Esophagus muscularis mucosa (tissue), 4 donors: Measurements from ENCODE around the gene KDSR. TPM values are rescaled to one million over a fixed set of nuclear protein-coding genes. Genes with fewer than 3 reads are reported as not detected.
A peak's percentile ranks its signal among the peaks of the same experiment; 100 is the strongest.

ENCODE experiments used
- DNase-seq: peaks from one replicate; pipeline ENCODE4 v3.0.0-alpha.2; 2017; ENCODE audit errors: extremely low spot score
- H3K27ac ChIP-seq, 4 donors: fragments of 200-600 bp; sonication (generic); replicated peaks in 1 of 4; 1 replicate in 3 of 4; 2 replicates in 1 of 4; pipeline ENCODE4 v1.5.1; 2016 to 2019; ENCODE audit warnings: mild to moderate bottlenecking in 1 of 4
- H3K27me3 ChIP-seq, 4 donors: fragments of 200-600 bp; sonication (generic); one replicate each; pipeline versions ENCODE4 v1.5.1 to v1.6.0; 2016 to 2019
- H3K36me3 ChIP-seq, 4 donors: fragments of 200-600 bp; sonication (generic); one replicate each; pipeline ENCODE4 v1.5.1; 2016 to 2019
- H3K4me1 ChIP-seq, 4 donors: fragments of 200-600 bp; sonication (generic); one replicate each; pipeline ENCODE4 v1.5.1; 2016 to 2019
- H3K4me3 ChIP-seq, 4 donors: fragments of 200-600 bp; sonication (generic); 1 replicate in 2 of 4; 2 replicates in 2 of 4; pipeline ENCODE4 v1.5.1; 2016 to 2019; ENCODE audit warnings: mild to moderate bottlenecking in 4 of 4, moderate library complexity in 1 of 4
- H3K9me3 ChIP-seq, 4 donors: fragments of 200-600 bp; sonication (generic); 1 replicate in 3 of 4; 2 replicates in 1 of 4; pipeline ENCODE4 v1.5.1; 2016 to 2019
- EP300 ChIP-seq: sonication (generic); formaldehyde crosslinking; IDR thresholded peaks from one replicate; pipeline ENCODE4 v1.6.1; 2017; ENCODE audit warnings: antibody characterized with exemption
- POLR2A ChIP-seq: fragments of 450-650 bp; IDR thresholded peaks from one replicate; pipeline ENCODE4 v1.6.1; 2017; ENCODE audit warnings: antibody characterized with exemption, moderate library complexity, mild to moderate bottlenecking, low read depth
- POLR2AphosphoS5 ChIP-seq, 2 donors: sonication (generic); formaldehyde crosslinking; IDR thresholded peaks; one replicate each; pipeline ENCODE4 v1.6.1; 2017; ENCODE audit warnings: antibody characterized with exemption in 2 of 2
- WGBS: methylation state at CpG from one replicate; pipeline ENCODE4 v1.1.5; 2018; 5-methylcytosine and 5-hydroxymethylcytosine counted together
- intact Hi-C: fragments of 100-400 bp; cut with DNase I; formaldehyde crosslinking; loops from one replicate; pipeline ENCODE4 v1.15.1; 2023
- total RNA-seq, 4 donors: library from RNA; depleted of rRNA; stranded (reverse); fragments of >200 nt; gene quantifications; one replicate each; pipeline versions ENCODE4 v1.1.0 to v1.2.1, GENCODE V29; 2016
- TF ChIP-seq, protein P1 (sequence below), 3 experiments: fragments of 200-600 bp in 2 of 3; fragments of 450-650 bp in 1 of 3; sonication (generic) in 2 of 3; IDR thresholded peaks; one replicate each; pipeline ENCODE4 v1.5.1; 2017 to 2019; ENCODE audit warnings: antibody characterized with exemption in 3 of 3, mild to moderate bottlenecking in 2 of 3, moderate library complexity in 1 of 3

KDSR gene
- total RNA-seq, 4 donors from 2014 or later: 41.8 to 58.8 (median 49.8) TPM

DNA sequence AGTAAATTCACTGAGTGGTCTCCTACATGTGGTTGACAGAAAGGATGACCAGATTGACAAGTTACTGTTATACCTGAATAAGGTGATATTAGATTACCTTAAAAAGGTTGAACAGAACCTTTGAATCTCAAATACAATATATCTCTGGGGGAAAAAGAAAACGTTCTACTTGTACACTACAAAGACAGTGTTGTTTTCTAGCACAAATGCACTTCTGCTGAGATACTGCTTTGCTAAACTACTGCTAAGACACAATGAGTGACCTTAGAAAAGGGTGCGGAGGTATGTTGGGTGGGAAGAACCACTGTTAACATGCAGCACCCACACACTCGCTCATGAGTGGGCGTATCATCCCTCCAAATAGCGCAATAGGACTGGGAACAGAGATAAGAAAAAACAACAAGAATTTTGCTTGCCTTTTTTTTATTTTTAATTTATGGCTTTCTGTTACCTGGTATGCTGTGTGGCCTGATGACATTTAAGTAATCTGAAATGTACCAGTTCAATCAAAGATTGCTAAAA lies 53.5 kb downstream of the KDSR start:
- H3K9me3 ChIP-seq: no peaks in the 10 kb centered on the region
- H3K27ac ChIP-seq: peak overlapping the region in 3 of 4 donors; percentile 29 to 38 (median 35)
- peaks cover 0 to 4% (median 0%) of the 10 kb centered on the region in 4 donors for H3K27me3 ChIP-seq
- peaks cover 0 to 82% (median 72%) of the 10 kb centered on the region in 4 donors for H3K4me1 ChIP-seq
- H3K4me3 ChIP-seq: peak overlapping the region in 1 of 4 donors; percentile 26
- H3K36me3 ChIP-seq: no peaks in the 10 kb centered on the region
- TF ChIP-seq POLR2AphosphoS5 (IDR thresholded peaks at IDR 0.05) (no peak), EP300 (no peak), POLR2A (no peak)
- TF ChIP-seq, protein P1, sequence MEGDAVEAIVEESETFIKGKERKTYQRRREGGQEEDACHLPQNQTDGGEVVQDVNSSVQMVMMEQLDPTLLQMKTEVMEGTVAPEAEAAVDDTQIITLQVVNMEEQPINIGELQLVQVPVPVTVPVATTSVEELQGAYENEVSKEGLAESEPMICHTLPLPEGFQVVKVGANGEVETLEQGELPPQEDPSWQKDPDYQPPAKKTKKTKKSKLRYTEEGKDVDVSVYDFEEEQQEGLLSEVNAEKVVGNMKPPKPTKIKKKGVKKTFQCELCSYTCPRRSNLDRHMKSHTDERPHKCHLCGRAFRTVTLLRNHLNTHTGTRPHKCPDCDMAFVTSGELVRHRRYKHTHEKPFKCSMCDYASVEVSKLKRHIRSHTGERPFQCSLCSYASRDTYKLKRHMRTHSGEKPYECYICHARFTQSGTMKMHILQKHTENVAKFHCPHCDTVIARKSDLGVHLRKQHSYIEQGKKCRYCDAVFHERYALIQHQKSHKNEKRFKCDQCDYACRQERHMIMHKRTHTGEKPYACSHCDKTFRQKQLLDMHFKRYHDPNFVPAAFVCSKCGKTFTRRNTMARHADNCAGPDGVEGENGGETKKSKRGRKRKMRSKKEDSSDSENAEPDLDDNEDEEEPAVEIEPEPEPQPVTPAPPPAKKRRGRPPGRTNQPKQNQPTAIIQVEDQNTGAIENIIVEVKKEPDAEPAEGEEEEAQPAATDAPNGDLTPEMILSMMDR (IDR thresholded peaks at IDR 0.05): no peak
- intact Hi-C loops: no loop called here
- DNase-seq: no peak
- 89% methylated on average over 5 of the region's 5 CpGs for WGBS

DNA sequence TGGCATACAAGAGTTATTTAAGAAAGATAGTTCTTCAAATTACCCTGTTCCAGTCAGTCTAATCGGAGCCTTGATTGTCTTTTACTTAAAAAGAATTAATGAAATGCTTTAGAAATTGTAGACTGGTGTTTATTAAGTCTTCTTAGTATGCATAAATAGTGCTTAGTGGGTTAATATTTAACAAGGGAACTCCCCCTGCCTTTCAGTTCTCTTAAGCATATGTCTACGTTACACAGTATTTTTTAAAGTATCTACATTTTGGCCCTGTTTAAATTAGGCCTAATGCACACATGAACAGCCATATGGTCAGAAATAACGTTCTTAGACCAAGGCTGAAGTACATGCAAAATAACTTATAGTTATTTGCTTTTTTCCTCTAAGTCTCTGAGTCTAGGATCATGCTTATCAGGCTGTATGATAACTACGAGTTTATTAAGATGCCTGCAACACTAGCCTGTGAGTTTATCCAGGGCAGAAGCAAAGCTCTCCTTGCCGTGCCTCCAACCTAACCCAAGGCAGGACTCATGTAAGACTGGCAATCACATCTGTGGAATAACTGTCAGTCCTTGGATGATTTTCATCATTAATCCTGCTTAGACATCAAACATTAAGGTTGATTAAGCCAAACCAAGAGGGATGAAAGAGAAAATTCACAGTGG lies 54.1 kb downstream of the KDSR start:
- H3K4me3 ChIP-seq: peak overlapping the region in 1 of 4 donors; percentile 26

DNA sequence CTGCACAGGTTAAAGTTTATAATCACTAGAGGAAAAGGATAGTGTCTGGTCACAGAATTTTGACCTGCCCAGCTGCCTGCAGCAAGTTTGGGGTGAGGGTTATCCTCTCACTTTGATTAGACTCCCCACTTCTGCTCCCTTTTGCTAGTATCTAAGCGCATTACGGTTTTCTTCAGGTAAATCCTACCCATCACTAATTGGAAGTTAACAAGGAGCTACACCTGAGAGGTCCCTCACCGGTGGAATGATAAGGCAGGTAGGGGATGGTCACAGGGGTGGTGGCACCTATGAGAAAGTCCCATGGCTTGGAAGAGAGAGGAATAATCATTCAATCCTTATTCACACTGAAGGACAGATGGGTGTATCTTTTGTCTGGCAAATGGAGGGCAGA lies 55.0 kb downstream of the KDSR start:
- no peaks in the 10 kb centered on the region for H3K27me3 ChIP-seq
- H3K36me3 ChIP-seq: no peaks in the 10 kb centered on the region
- peaks cover 9 to 81% (median 75%) of the 10 kb centered on the region in 4 donors for H3K4me1 ChIP-seq
- no peaks in the 10 kb centered on the region for H3K9me3 ChIP-seq
- H3K27ac ChIP-seq: no peak overlapping the region
- H3K4me3 ChIP-seq: no peak overlapping the region
- TF ChIP-seq, protein P1 (IDR thresholded peaks at IDR 0.05): no peak
- TF ChIP-seq POLR2A (no peak), POLR2AphosphoS5 (IDR thresholded peaks at IDR 0.05) (no peak), EP300 (no peak)
- WGBS: 92% methylated on average over 3 of the region's 3 CpGs
- intact Hi-C loops: no loop called here
- no peak for DNase-seq

More for the DNA sequence above, 54.1 kb downstream of the KDSR start:
- H3K9me3 ChIP-seq: no peaks in the 10 kb centered on the region
- TF ChIP-seq POLR2AphosphoS5 (IDR thresholded peaks at IDR 0.05) (no peak), POLR2A (no peak), EP300 (no peak)
- TF ChIP-seq, protein P1 (IDR thresholded peaks at IDR 0.05): no peak
- H3K27ac ChIP-seq: peak overlapping the region in 2 of 4 donors; percentile 29 to 35
- 58% methylated on average over 5 of the region's 5 CpGs for WGBS
- no peak for DNase-seq
- no peaks in the 10 kb centered on the region for H3K27me3 ChIP-seq
- intact Hi-C loops: no loop called here
- peaks cover 3 to 81% (median 74%) of the 10 kb centered on the region in 4 donors for H3K4me1 ChIP-seq
- H3K36me3 ChIP-seq: no peaks in the 10 kb centered on the region

DNA sequence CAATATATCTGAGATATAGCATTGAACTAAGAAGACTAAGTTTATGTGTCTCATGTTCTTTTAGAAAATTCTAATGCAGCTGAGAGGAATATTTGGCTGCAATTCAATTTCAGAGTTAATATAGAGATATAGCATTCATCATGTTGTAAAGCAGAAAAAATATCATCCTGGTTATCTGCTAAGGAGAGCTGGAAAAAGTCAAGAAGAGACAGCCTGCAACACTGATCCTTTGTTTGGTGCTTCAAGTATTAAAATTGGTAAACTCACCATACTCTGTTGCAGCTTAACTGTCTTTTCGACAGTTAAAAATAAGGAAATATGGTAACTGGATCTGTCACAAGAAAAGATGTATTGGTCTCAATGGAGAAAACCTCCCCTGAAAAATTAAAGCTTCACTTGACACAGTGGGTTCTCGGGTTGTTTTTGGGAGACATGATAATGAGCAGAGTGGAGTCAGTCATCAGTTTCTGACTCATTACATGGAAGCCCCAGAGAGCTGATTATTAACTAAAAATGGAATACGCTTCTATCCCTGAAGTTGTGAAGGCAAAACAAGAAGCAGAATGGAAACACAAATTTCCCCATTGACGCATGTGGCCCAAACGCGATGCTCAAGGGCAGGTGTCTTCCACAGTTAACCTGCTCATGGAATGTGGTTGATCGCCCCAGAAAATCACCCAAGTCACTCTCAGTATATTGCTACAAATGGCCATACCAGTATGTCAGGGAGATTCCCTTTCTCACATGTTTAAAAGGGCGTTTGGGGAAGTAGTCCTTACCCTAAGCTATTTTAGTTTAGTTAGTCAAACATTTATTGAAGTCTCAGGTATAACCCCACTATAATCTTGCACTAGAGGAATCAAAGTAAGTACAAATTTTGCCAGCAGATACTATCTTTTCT lies 55.6 kb downstream of the KDSR start:
- Histone ChIP-seq H3K4me1 (peaks cover 10 to 82% (median 72%) of the 10 kb centered on the region in 4 donors), H3K27me3 (no peaks in the 10 kb centered on the region), H3K36me3 (no peaks in the 10 kb centered on the region), H3K27ac (no peak overlapping the region), H3K4me3 (no peak overlapping the region), H3K9me3 (no peaks in the 10 kb centered on the region)
- 81% methylated on average over 8 of the region's 8 CpGs for WGBS
- intact Hi-C loops: no loop called here
- TF ChIP-seq POLR2A (no peak), POLR2AphosphoS5 (IDR thresholded peaks at IDR 0.05) (no peak), EP300 (no peak)
- TF ChIP-seq, protein P1 (IDR thresholded peaks at IDR 0.05): no peak
- no peak for DNase-seq
